HG03025 (cell line): ENCODE measurements around the gene PCBP3.

Experiments
- ATAC-seq: cut with Tn5 transposase; IDR thresholded peaks from one replicate; pipeline ENCODE4 v1.9.1; 2021; ENCODE audit warnings: mild to moderate bottlenecking, moderate library complexity; ENCODE audit not compliant: unreplicated experiment, low FRiP score

PCBP3 gene

DNA sequence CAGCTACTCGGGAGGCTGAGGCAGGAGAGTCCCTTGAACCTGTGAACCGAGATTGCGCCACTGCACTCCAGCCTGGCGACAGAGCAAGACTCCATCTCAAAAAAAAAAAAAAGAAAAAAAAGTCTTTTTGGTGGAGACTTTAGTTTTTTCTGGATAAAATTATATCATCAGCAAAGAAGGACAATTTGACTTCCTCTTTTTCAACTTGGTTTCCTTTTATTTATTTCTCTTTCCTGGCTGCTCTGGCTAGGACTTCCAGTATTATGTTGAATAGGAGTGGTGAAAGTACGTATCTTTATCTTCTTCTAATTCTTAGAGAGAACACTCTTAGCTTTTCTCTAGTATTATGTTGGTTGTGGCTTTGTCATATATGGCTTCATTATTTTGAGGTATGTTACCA is 130.8 kb downstream of the PCBP3 start:
- ATAC-seq = no peak

DNA sequence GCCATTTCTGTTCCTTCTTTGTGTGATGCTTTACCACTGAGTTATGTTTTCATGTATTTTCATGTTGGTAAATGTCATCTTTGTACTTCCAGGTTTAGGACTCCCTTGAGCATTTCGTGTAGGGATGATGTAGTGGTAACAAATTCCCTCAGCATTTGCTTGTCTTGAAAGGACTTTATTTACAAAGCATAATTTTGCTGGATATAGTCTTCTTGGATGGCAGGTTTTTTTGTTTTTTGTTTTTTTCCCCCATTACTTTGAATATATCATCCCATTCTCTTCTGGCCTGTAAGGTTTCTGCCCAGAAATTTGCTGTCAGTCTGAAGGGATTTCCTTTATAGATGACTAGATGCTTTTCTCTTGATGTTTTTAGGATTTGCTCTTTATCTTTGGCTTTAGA is 133.4 kb downstream of the PCBP3 start:
- ATAC-seq = no peak

DNA sequence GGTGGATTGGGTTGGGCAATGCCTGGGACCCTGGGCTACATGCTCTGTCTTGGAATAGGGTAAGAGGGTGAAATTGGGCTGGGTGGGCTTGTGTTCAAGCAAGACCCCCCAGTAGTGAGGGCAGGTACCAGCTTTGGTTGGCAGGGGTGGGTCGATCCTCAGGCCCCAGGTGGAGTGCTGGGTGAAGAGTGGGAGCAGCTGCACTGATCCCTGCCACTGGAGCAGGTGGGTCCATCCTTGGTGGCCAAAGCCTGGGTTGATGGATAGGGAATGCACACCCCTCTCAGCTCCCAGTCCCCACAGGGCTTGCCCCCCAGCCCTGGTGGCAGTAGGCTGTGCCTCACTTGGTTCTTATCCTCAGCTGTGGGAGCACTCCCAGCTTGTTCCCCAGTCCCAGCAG is 135.2 kb downstream of the PCBP3 start:
- no peak for ATAC-seq

DNA sequence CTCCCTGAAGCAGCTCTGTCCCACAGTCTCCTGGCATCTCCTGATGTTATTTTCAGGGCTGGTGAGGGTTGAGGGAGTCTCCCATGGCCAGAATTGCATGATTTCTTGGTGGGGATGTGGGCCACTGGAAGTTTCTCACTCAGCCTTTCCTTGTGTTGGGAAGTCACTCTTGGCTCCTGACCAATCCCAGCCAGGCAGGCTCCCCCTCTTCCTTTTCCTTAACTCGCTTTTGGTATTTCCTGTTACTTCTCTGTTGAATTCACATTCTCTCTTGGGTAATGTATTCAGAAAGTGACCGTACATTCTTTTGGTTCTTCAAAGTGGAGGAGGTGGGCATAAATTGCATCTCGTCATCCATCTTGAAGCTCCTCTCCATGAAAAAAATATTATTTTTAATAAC is 135.7 kb downstream of the PCBP3 start:
- no peak for ATAC-seq

DNA sequence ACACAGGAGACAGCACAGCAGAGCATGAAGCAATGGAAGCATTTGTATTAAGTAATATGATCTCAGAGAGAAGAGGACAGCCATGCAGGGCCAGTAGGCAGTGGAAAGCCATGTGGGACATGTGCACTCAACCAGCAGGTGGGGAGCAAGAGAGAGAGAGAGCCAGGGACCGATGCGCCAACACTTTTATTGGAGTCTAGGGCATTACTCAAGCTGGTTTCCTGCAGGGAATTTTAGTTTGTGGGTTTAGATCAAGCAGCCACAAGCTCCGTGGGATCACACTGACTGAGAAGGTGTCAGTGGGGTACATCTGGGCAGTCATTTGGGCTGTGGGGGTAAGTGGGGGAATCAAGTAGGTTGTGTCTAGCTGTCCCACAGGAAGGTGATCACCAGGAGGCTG is 137.1 kb downstream of the PCBP3 start:
- no peak for ATAC-seq

DNA sequence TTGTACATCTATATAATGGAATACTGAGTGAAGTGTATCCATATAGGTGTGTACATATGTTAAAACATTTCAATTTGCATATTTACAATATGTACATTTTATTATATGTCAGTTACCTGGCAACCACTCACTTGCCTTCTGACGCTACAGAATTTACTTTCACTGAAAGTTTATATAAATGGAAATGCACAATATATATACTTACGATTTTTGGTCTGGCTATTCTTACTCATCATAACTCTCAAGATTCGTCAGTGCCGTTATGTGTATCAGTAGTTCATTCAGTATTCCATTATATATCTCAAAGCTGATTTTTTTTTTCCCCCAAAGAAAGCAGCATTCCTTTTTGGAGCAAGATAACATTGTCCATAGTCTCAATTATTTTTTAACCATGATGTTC is 138.2 kb downstream of the PCBP3 start:
- ATAC-seq = no peak

DNA sequence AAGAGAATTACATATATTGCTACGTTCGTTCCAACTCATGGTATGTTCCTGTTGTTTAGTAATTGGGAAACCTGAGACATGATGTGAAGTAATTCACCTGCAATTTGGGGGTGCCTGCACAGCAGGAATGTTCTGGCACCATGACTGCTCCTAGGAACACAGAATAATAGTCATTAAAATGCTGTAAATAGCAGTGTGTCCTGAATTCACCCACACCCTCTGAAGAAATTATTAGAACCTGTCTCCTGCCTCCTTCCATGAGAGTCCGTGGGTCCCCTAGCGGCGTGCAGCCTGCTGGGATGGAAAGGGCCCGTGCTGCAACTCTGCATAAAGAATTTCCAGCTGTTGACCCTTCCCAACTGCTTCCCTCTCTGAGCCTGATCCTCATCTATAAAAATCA is 143.1 kb downstream of the PCBP3 start:
- no peak for ATAC-seq

DNA sequence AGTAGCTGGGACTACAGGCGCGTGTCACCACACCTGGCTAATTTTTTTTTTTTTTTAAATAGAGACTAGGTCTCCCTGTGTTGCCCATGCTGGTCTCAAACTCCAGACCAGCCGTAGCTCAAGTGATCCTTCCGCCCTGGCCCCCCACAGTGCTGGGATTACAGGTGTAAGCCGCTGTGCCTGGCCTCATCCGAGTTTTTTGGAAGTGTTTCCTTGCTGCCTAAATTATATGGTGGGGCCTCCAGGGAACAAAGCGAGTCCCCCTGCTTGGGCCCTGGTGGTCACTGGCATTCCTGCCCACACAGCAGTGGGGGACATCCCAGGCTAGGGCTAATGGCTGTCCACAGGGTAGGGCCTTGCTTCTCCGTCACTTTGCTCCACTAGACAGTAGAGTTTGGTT is 143.8 kb downstream of the PCBP3 start:
- no peak for ATAC-seq

DNA sequence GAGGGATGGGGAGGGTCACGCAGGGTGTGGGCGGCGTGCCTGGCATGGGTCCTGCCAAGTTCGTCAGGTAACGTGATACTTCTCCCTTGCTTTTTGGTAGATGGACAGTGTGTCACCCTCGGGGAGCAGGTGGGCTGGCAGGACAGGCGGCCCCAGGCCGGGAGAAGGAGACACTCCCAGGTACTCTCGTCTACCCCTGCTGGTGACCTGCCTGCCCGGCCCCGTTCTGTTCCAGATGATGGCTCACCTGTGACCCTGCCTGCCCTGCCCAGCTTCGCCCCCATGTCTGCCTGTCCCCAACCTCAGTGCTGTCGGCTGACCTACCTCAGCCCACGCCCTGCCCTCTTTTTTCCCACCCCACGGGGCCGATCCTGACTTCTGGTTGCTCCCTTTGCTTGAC is 144.7 kb downstream of the PCBP3 start:
- ATAC-seq = no peak

DNA sequence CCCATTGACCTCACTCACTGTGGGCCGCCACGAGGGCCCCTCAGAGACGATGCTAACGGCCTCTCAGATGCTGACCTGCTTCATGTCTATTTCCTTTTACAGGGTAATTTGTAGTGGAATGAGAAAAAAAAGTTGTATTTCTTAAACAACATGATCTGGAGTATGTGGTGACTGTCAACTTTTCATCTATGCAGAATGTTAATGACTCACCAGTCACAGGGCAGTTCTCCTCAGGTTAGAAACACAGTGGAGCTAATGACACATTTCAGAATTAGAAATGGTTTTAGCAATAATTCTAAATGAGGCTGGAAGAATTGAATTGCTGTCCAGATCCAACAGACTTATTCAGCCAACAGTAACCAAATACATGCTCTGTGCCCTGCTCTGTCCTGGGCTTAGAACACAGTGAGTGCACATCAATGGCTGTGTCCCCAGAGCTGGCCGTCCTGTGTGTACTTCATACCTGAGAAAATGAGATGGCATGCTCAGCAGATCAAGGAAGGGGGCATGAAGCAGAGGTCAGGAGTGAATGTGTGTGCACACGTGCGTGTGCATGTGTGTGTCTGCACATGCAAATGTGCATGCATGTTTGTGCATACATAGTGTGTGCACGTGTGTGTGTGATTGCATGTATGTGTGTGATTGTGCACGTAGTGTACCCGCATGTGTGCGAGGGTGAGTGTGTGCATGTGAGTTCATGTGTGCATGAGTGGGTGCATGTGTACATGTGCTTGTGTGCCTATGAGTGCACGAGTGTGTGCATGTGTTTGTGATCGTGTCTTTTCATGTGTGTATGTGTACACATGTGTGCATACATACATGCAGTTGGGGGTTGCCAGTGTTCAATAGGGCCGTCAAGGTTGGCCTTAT is 145.3 kb downstream of the PCBP3 start:
- ATAC-seq = no peak

DNA sequence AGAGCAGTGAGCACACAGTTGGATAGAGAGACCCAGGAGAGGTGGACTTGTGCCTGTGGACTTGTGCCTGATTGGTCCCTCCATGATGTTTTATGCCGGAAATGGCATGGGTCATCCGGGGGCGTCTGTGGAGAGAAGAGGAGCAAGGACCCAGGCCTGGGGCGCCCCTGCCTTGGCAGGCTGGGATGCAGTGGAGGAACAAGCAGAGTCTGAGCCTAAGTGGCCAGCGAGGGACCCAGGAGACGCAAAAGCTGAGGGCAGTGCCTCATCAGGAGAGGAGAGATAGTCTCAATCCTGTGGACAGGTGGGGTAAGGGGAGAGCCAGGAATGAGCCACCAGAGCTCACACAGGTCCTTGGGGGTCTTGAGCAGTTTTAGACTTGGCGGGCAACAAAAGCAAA is 146.9 kb downstream of the PCBP3 start:
- ATAC-seq = no peak

DNA sequence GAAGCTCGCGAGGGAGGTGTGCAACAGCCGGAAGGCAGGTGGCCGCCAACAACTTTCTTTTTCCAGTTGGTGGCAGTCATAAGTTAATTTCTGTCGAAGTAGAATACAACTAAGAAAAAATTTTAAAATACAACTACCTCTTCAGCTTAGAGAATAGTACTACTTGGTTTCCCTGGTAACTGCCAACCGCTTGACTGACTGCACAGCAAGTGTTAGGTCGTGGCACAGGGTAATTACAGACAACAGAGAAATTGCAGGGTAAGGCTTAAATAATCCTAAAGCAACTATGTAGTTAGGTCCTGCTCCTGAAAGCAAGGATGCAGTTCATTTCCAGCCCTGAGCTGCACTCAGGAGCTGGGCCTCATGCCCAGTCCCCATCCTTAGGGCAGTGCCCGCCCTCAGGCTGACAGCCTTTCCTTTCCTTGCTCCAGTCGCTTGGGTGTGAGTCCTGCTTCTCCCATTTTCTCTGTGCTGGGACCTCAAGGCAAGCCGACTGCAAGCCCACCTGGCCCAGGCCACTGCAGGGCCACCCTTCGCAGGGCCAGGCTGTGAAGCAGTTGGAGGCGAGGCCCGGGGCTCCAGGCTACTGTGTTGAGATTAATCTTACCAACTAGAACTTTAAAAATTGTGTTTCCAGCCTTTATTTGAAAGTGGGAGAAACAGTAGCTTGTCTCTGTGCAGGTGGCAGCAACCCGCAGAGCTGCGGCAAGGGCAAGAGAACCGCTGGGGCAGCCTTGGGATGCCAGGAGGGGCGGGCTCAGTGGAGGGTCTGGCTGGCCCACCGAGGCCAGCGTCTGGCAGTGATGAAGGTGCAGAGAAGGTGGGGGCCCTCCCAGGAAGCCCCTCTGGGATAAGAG is 148.3 kb downstream of the PCBP3 start:
- ATAC-seq = no peak

DNA sequence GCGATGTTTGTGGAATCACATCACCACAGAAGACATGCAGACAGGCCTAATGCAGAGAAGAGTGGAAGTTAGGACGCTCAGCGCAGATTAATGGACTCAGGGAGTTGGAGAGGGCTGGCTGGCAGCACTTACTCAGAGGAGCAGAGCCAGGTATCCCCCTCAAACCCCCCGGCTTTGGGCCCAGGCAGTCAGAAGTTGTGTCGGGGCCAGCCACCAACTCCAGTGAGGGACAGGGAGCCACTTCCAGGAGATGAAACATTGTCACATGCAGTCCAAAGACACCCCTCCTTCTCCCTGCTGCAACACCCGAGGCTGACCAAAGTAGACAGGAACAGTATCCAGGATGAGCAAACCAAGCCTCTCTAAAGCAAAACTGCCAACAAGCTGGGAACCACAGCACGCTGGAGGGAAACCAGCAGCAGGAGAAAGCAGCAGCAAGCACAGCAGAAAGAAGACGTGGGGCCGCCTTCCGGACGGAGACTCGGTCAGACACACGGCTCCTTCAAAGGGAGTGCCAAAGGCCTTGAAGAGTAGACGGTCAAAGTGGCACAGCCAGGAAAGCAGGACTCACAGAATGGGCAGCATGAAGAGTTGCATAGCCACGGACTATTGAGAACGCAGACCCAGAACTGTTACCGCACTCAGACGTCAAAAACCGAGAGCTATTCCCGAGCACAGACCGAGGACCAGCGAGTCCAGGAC is 149.3 kb downstream of the PCBP3 start:
- no peak for ATAC-seq

DNA sequence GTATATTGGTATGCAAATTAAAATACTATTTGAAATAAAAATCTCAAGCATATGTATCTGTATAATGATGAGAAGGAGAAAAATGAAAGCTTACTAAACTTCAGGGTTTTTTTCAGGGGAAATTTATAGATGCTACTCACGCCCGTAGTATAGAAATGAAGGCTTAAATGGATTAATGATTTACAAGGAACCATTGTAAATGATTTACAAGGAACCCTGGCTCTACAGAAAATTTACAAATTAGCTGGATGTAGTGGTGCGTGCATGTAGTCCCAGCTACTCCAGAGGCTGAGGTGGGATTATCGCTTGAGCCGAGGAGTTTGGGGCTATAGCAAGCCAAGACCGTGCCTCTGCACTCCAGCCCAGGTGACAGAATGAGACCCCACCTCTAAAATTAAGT is 150.5 kb downstream of the PCBP3 start:
- ATAC-seq = no peak

DNA sequence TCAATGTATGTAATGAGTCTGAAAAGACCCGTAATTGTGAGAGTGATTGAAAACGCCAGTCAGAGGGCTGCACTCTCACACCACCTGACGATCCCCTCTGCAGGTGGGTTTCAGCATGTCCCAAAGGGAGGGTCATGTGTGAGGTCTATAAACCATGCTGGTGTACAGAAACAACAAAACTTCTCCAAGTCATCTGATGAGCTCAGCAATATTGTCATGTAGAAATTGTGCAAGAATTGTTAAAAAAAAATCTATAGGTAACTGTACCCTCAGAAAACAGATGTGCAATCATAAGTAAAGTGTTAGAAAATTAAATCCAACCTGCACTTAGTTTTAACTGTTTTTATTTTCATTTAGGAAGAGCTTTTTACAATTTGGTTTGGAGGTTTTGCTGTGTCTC is 152.5 kb downstream of the PCBP3 start:
- no peak for ATAC-seq

DNA sequence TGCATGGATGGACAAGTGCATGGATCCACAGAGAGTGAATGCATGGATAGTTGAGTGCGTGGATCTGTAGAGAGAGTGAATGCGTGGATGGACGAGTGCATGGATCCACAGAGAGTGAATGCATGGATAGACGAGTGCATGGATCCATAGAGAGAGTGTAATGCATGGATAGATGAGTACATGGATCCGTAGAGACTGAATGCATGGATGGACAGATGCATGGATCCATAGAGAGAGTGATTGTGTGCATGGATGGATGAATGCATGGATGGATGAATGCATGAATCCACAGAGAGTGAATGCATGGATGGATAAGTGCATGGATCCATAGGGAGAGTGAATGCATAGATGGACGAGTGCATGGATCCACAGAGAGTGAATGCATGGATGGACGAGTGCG is 153.8 kb downstream of the PCBP3 start:
- ATAC-seq = no peak

DNA sequence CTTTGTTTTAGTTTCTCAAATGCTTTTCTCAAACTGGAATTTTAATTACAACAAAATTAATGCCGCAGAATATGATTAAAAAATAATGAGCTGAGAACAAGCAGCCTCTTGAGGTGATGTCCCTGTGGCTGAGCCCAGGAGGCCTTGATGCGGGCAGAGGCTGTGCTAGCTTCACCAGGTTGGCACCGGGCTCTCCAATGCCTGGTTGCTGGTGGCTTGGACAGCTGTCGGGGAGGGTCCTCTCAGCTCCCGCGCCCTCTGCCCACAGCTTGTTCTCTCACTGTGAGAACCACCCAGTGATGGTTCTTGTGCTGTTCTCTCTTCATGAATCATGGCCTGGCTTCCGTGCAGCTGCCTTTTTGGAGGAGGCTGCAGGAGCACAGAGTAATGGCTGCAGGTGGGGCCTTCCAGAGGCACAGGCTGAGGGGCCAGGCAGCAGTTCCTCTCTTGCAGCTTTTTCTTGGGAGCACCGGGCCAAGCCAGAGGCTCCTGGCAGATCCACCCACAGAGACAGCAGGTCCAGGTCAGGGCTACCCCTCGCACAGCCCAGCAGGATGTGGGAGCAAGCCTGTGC is 156.3 kb downstream of the PCBP3 start:
- ATAC-seq = no peak

DNA sequence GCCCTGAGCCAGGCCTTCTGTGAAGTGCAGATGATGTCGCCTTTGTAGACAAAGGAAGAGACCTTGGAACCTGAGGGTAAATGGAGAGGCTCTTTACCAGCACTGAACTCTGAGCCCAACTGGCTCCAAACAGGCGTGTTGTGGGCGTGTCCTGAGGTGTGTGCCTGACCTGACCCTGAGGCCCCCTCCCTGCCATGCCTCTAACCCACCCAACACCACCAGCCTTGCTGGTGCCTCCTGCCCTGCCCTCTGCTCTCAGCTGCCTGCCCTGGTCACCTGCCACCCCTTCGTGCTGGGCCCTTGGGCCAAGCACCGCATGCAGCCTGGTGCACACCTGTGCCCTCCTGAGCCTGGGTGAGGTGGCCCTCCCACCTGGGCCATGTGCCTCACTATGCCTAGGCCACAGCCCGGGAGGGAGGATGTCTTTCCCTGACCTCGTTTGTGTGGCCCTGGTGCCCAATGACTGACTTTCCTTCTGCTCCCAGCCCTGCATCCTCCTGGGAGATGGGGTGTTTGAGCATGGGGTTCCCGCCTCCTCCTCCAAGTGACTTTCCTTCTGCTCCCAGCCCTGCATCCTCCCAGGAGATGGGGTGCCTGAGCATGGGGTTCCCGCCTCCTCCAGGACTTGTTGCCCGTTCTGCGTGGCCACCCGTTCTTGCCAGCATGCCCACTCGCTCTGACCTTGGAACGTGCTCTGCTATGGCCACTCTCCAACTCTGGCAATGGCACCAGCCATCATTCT is 157.0 kb downstream of the PCBP3 start:
- ATAC-seq = no peak

DNA sequence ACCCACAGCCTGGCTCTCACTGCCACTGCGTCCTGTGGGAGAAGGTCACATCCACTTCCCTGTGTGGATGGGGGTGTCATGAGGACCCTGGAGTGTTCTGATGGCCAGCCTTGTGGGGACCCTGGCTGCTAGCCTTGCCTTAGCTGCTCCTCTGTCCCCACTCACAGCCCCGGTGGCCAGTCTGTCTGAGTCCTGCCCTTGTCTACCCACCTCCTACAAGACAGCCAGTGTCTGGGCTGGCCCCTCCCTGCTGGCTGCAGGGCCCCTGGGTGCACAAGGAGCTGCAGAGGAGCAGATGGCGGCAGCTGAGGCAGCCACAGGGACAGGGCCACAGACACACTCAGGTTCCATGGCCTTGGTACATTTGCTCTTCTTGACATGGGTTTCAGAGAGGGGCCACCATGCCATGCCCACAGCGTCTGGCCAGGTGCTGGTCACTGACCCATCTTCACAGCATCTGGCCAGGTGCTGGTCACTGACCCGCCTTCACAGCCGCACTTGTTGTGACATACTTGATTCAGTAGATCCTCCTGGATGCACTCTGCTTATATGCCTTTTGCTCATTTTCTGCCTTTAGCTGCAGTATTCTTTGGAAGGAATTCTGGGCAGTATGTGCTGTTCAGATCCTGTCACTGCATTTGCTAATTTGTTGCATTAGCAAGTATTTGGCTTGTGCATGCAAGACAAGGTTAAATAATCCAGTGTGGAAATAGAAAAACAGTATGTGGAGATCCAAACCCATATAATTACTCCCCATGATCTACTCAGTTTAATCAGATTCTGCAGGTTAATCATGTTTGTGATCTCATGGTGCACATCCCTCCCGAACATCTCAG is 157.8 kb downstream of the PCBP3 start:
- ATAC-seq = no peak
